Chondrocyte (in vitro differentiated cells): ENCODE results near the gene B4GALT5. TPM values are rescaled to one million over a fixed set of nuclear protein-coding genes. Genes with fewer than 3 reads are reported as not detected.
"Not testable (repeated sequence)": the region's sequence is repeated elsewhere in the genome, so short reads cannot be mapped to it uniquely, and the experiment has no call there.

ENCODE experiments used
- DNase-seq: peaks from one replicate; pipeline ENCODE4 v3.0.0; 2021; ENCODE audit warnings: mixed read lengths, low spot score
- H3K27ac Mint-ChIP-seq: one replicate; pipeline ENCODE4 v1.8.0; 2021; ENCODE audit warnings: mild to moderate bottlenecking, moderate library complexity, mixed read lengths; ENCODE audit not compliant: unreplicated experiment
- H3K27me3 Mint-ChIP-seq: 2 replicates; pipeline ENCODE4 v1.8.0; 2021; ENCODE audit warnings: low read depth, mixed read lengths
- H3K36me3 Mint-ChIP-seq: 2 replicates; pipeline ENCODE4 v1.8.0; 2021; ENCODE audit warnings: low read depth, mixed read lengths
- H3K4me1 Mint-ChIP-seq: 2 replicates; pipeline ENCODE4 v1.8.0; 2021; ENCODE audit warnings: low read depth, mild to moderate bottlenecking, mixed read lengths
- H3K4me3 Mint-ChIP-seq: one replicate; pipeline ENCODE4 v1.8.0; 2021; ENCODE audit warnings: mild to moderate bottlenecking, moderate library complexity, mixed read lengths; ENCODE audit not compliant: unreplicated experiment
- H3K9me3 Mint-ChIP-seq: 2 replicates; pipeline ENCODE4 v1.8.0; 2021; ENCODE audit warnings: low read depth, mixed read lengths
- long read RNA-seq: library from polyadenylated mRNA; stranded (forward); transcript quantifications from one replicate; pipeline ENCODE4 v2.0.0, GENCODE V29; 2021
- total RNA-seq: library from RNA; stranded (reverse); gene quantifications from 3 replicates; pipeline ENCODE4 v1.2.1, GENCODE V29; 2021
- TF ChIP-seq, protein P1 (sequence below): fragments of 200-600 bp; sonication (generic); IDR thresholded peaks from 2 replicates; pipeline ENCODE4 v1.5.0; 2021; ENCODE audit warnings: antibody characterized with exemption, mild to moderate bottlenecking, moderate library complexity

B4GALT5 gene
- total RNA-seq = 54.2 to 56.1 TPM (median 55.0 TPM) in 3 replicates
- long read RNA-seq, full-length matches to known transcripts = 11 of 21 reads
- long read RNA-seq, partial matches to known transcripts = 1 of 21 reads
- long read RNA-seq, other reads (novel, unspliced or antisense) = 9 of 21 reads

GRCh38 chr20:49713753-49714712 lies at the start of gene B4GALT5:
B4GALT5 (minus strand) TSS chr20:49713878; CDS start chr20:49713690, 188 bp downstream.
- TF ChIP-seq, protein P1, sequence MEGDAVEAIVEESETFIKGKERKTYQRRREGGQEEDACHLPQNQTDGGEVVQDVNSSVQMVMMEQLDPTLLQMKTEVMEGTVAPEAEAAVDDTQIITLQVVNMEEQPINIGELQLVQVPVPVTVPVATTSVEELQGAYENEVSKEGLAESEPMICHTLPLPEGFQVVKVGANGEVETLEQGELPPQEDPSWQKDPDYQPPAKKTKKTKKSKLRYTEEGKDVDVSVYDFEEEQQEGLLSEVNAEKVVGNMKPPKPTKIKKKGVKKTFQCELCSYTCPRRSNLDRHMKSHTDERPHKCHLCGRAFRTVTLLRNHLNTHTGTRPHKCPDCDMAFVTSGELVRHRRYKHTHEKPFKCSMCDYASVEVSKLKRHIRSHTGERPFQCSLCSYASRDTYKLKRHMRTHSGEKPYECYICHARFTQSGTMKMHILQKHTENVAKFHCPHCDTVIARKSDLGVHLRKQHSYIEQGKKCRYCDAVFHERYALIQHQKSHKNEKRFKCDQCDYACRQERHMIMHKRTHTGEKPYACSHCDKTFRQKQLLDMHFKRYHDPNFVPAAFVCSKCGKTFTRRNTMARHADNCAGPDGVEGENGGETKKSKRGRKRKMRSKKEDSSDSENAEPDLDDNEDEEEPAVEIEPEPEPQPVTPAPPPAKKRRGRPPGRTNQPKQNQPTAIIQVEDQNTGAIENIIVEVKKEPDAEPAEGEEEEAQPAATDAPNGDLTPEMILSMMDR = no peak
- peaks cover 40% of the 10 kb centered on the region for H3K4me1 Mint-ChIP-seq
- peak; percentile 90 for DNase-seq
- H3K36me3 Mint-ChIP-seq = no peaks in the 10 kb centered on the region
- no peaks in the 10 kb centered on the region for H3K27me3 Mint-ChIP-seq
- peak within 1 kb of the TSS; percentile 84 for H3K27ac Mint-ChIP-seq
- peak within 1 kb of the TSS; percentile 92 for H3K4me3 Mint-ChIP-seq
- no peaks in the 10 kb centered on the region for H3K9me3 Mint-ChIP-seq

DNA sequence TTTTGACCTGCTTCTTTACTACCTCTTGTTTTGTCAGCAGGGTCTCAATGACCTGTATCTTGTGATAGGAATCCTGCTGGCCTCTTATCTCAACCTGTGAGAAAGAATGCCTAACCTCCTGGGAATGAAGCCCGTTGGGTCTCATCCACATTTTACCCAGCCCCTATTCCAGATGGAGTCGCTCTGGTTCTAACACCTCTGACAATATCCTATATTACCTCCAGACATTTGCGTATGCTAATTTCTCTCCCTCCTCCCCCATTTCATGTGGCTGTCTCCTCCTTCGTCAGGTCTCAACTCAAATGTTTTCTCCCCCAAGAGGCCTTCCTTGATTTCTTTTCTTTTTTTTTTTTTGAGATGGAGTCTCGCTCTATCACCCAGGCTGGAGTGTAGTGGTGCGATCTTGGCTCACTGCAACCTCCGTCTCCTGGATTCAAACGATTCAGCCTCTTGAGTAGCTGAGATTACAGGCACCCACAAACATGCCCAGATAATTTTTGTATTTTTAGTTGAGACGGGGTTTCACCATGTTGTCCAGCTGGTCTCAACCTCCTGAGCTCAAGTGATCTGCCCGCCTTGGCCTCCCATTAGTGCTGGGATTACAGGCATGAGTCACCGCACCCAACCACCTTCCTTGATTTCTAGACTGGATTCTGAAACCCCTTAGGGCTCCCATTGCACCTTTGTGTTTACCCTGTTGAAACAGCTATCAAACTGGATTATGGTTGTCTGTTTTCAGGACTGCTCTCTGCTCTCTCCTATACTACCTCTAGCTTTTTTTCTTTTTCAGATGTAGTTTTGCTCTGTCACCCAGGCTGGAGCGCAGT lies 49.5 kb upstream of the B4GALT5 start:
- H3K27me3 Mint-ChIP-seq = peaks cover 7% of the 10 kb centered on the region

GRCh38 chr20:49761888-49762287 lies 48.2 kb upstream of the B4GALT5 start:
- H3K36me3 Mint-ChIP-seq, H3K4me3 Mint-ChIP-seq, H3K27me3 Mint-ChIP-seq, H3K9me3 Mint-ChIP-seq, H3K4me1 Mint-ChIP-seq, DNase-seq: not testable (repeated sequence)
- H3K27ac Mint-ChIP-seq = peak overlapping the region; percentile 9

More for the DNA sequence above, 49.5 kb upstream of the B4GALT5 start:
- H3K36me3 Mint-ChIP-seq = peaks cover 2% of the 10 kb centered on the region
- no peak for DNase-seq
- no peaks in the 10 kb centered on the region for H3K9me3 Mint-ChIP-seq
- no peak overlapping the region for H3K4me3 Mint-ChIP-seq
- H3K27ac Mint-ChIP-seq = no peak overlapping the region
- TF ChIP-seq, protein P1 = no peak
- H3K4me1 Mint-ChIP-seq = peaks cover 3% of the 10 kb centered on the region

GRCh38 chr20:49759266-49759950 lies 45.7 kb upstream of the B4GALT5 start:
- H3K27ac Mint-ChIP-seq = no peak overlapping the region
- no peaks in the 10 kb centered on the region for H3K9me3 Mint-ChIP-seq
- H3K4me3 Mint-ChIP-seq = no peak overlapping the region
- no peak for DNase-seq
- H3K27me3 Mint-ChIP-seq = peaks cover 7% of the 10 kb centered on the region
- TF ChIP-seq, protein P1 = no peak
- H3K4me1 Mint-ChIP-seq = no peaks in the 10 kb centered on the region
- H3K36me3 Mint-ChIP-seq = peaks cover 2% of the 10 kb centered on the region

DNA sequence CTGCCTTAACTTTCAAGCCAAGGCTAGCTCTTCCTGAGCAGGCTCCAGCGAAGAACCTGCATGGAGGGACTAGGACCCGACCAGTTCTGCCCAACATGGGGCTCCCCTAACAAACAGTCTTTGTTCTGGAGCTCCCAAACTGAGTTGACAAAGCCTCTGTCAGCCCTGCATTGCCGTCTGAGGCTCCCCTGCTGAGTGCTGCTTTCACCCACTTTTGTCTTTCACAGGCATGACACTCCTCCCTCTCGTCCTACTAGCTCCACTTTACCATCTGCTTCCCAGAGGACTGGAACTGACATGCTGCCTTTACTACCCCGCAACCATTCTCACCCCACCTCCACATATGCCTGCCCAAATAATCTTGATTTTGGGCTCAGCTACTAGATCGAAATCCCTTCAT lies 45.1 kb upstream of the B4GALT5 start:
- no peaks in the 10 kb centered on the region for H3K4me1 Mint-ChIP-seq
- H3K36me3 Mint-ChIP-seq = peaks cover 2% of the 10 kb centered on the region
- TF ChIP-seq, protein P1 = no peak
- no peak overlapping the region for H3K4me3 Mint-ChIP-seq
- H3K27me3 Mint-ChIP-seq = peaks cover 7% of the 10 kb centered on the region
- H3K27ac Mint-ChIP-seq = no peak overlapping the region
- H3K9me3 Mint-ChIP-seq = no peaks in the 10 kb centered on the region
- no peak for DNase-seq
